GM18511 (cell line): ENCODE data around the gene SNTG2.
"Not testable (repeated sequence)": the region's sequence is repeated elsewhere in the genome, so short reads cannot be mapped to it uniquely, and the experiment has no call there.

Experiments used
- ATAC-seq: cut with Tn5 transposase; IDR thresholded peaks from one replicate; pipeline ENCODE4 v1.9.1; 2021; ENCODE audit warnings: mild to moderate bottlenecking, moderate library complexity; ENCODE audit not compliant: unreplicated experiment

The SNTG2 gene

GRCh38 chr2:1402064-1402463 lies 451.4 kb downstream of the SNTG2 start:
- no peak for ATAC-seq

GRCh38 chr2:1403565-1403964 lies 452.9 kb downstream of the SNTG2 start:
- no peak for ATAC-seq

- ATAC-seq: no peak
These were observed 454.5 kb downstream of the SNTG2 start for GRCh38 chr2:1405124-1405523.

- ATAC-seq: no peak
These were observed 455.3 kb downstream of the SNTG2 start for GRCh38 chr2:1405967-1406366.

- no peak for ATAC-seq
These were observed 455.8 kb downstream of the SNTG2 start for GRCh38 chr2:1406434-1406833.

- ATAC-seq: no peak
These were observed 457.5 kb downstream of the SNTG2 start for GRCh38 chr2:1407950-1408675.

- ATAC-seq: no peak
These were observed 462.6 kb downstream of the SNTG2 start, which contains the start of gene TPO for GRCh38 chr2:1413156-1413710. Gene TPO, plus strand, starts transcription at chr2:1413463. Its CDS starts 946 bp downstream, at chr2:1414409.

- ATAC-seq: no peak
These were observed 463.5 kb downstream of the SNTG2 start for GRCh38 chr2:1414121-1414520.

GRCh38 chr2:1414901-1415300 lies 464.3 kb downstream of the SNTG2 start:
- ATAC-seq: not testable (repeated sequence)

- ATAC-seq: no peak
These were observed 464.9 kb downstream of the SNTG2 start for GRCh38 chr2:1415501-1415900.
